IPS-20b (cell line): ENCODE measurements around the gene EDEM1.
"Not testable (repeated sequence)": the region's sequence is repeated elsewhere in the genome, so short reads cannot be mapped to it uniquely, and the experiment has no call there.

ENCODE experiments used
- H3K27ac ChIP-seq: one replicate; pipeline ENCODE4 v1.5.1; 2013; ENCODE audit warnings: low read length
- H3K27me3 ChIP-seq: 2 replicates; pipeline ENCODE4 v1.6.1; 2013; ENCODE audit warnings: mild to moderate bottlenecking, low read length, inconsistent platforms; ENCODE audit not compliant: insufficient read depth
- H3K36me3 ChIP-seq: 2 replicates; pipeline ENCODE4 v1.6.1; 2013; ENCODE audit warnings: low read depth, mild to moderate bottlenecking, inconsistent platforms, low read length, moderate library complexity; ENCODE audit not compliant: insufficient read depth
- H3K4me1 ChIP-seq: 2 replicates; pipeline ENCODE4 v1.6.1; 2013; ENCODE audit warnings: mild to moderate bottlenecking, control low read depth, inconsistent platforms, low read length, moderate library complexity; ENCODE audit not compliant: insufficient read depth
- H3K4me3 ChIP-seq: 2 replicates; pipeline ENCODE4 v1.5.1; 2013; ENCODE audit warnings: mild to moderate bottlenecking, low read length, inconsistent platforms
- H3K9ac ChIP-seq: 2 replicates; pipeline ENCODE4 v1.6.1; 2013; ENCODE audit warnings: low read depth, mild to moderate bottlenecking, inconsistent platforms, low read length, moderate library complexity
- H3K9me3 ChIP-seq: 2 replicates; pipeline ENCODE4 v1.6.1; 2013; ENCODE audit warnings: mild to moderate bottlenecking, low read depth, low read length, inconsistent platforms; ENCODE audit not compliant: insufficient read depth

Gene EDEM1

GRCh38 chr3:5181469-5182141 lies 5.9 kb upstream of the EDEM1 start:
- Histone ChIP-seq H3K36me3 (peaks cover 39% of the 10 kb centered on the region), H3K27me3 (peaks cover 6% of the 10 kb centered on the region; the same call in 1 of the 2 replicates)

GRCh38 chr3:5183714-5184113 lies 3.8 kb upstream of the EDEM1 start:
- peaks cover 13% of the 10 kb centered on the region for H3K27me3 ChIP-seq
- H3K4me3 ChIP-seq, H3K9ac ChIP-seq, H3K4me1 ChIP-seq, H3K27ac ChIP-seq, H3K9me3 ChIP-seq: not testable (repeated sequence)
- H3K36me3 ChIP-seq, result peaks cover 23% of the 10 kb centered on the region; the same call in 1 of the 2 replicates

More at GRCh38 chr3:5181469-5182141, 5.9 kb upstream of the EDEM1 start:
- Histone ChIP-seq H3K9me3 (no peaks in the 10 kb centered on the region), H3K27ac (no peak overlapping the region), H3K9ac (no peak overlapping the region), H3K4me3 (no peak overlapping the region), H3K4me1 (no peaks in the 10 kb centered on the region)

- Histone ChIP-seq H3K27me3 (peaks cover 18% of the 10 kb centered on the region), H3K36me3 (peaks cover 17% of the 10 kb centered on the region; the same call in 1 of the 2 replicates), H3K27ac (no peak overlapping the region), H3K4me1 (no peaks in the 10 kb centered on the region; the same call in 1 of the 2 replicates), H3K4me3 (no peak overlapping the region), H3K9ac (no peak overlapping the region), H3K9me3 (no peaks in the 10 kb centered on the region)
Observed at GRCh38 chr3:5184499-5184898, 3.0 kb upstream of the EDEM1 start.

GRCh38 chr3:5185093-5185673 lies 2.3 kb upstream of the EDEM1 start:
- peaks cover 12% of the 10 kb centered on the region; the same call in 1 of the 2 replicates for H3K36me3 ChIP-seq
- peaks cover 18% of the 10 kb centered on the region for H3K27me3 ChIP-seq
- H3K4me1 ChIP-seq, result peaks cover 3% of the 10 kb centered on the region; the same call in 1 of the 2 replicates
- H3K4me3 ChIP-seq, result no peak overlapping the region
- no peaks in the 10 kb centered on the region for H3K9me3 ChIP-seq
- no peak overlapping the region for H3K9ac ChIP-seq
- no peak overlapping the region for H3K27ac ChIP-seq

- Histone ChIP-seq H3K27ac (no peak overlapping the region), H3K36me3 (peaks cover 6% of the 10 kb centered on the region; the same call in 1 of the 2 replicates), H3K9me3 (no peaks in the 10 kb centered on the region), H3K9ac (no peak overlapping the region), H3K27me3 (peaks cover 18% of the 10 kb centered on the region), H3K4me3 (peak overlapping the region; percentile 78), H3K4me1 (peaks cover 6% of the 10 kb centered on the region; the same call in 1 of the 2 replicates)
Observed at GRCh38 chr3:5186089-5186857, 1.2 kb upstream of the EDEM1 start.

- Histone ChIP-seq H3K27ac (no peak overlapping the region), H3K36me3 (peaks cover 1% of the 10 kb centered on the region; the same call in 1 of the 2 replicates), H3K9ac (peak overlapping the region; percentile 75; the same call in 1 of the 2 replicates), H3K27me3 (peaks cover 18% of the 10 kb centered on the region), H3K9me3 (no peaks in the 10 kb centered on the region), H3K4me3 (peak overlapping the region; percentile 78), H3K4me1 (peaks cover 6% of the 10 kb centered on the region; the same call in 1 of the 2 replicates)
Observed at GRCh38 chr3:5186858-5187155, 700 bp upstream of the EDEM1 start.

GRCh38 chr3:5187920-5188418 lies 462 bp downstream of the EDEM1 start:
- H3K9ac ChIP-seq, result peak overlapping the region; percentile 80
- H3K36me3 ChIP-seq, result no peaks in the 10 kb centered on the region
- H3K4me3 ChIP-seq, result peak overlapping the region; percentile 78
- no peaks in the 10 kb centered on the region for H3K9me3 ChIP-seq
- peaks cover 18% of the 10 kb centered on the region for H3K27me3 ChIP-seq
- no peak overlapping the region for H3K27ac ChIP-seq
- peaks cover 6% of the 10 kb centered on the region; the same call in 1 of the 2 replicates for H3K4me1 ChIP-seq

GRCh38 chr3:5188419-5189221 lies 1.1 kb downstream of the EDEM1 start:
- peak overlapping the region; percentile 78 for H3K4me3 ChIP-seq
- no peaks in the 10 kb centered on the region for H3K9me3 ChIP-seq
- H3K9ac ChIP-seq, result peak overlapping the region; percentile 80
- H3K27ac ChIP-seq, result no peak overlapping the region
- no peaks in the 10 kb centered on the region for H3K36me3 ChIP-seq
- H3K27me3 ChIP-seq, result peaks cover 18% of the 10 kb centered on the region
- H3K4me1 ChIP-seq, result peaks cover 6% of the 10 kb centered on the region; the same call in 1 of the 2 replicates

- Histone ChIP-seq H3K36me3 (no peaks in the 10 kb centered on the region), H3K4me1 (peaks cover 13% of the 10 kb centered on the region), H3K9me3 (no peaks in the 10 kb centered on the region), H3K9ac (peak overlapping the region; percentile 25; the same call in 1 of the 2 replicates), H3K4me3 (peak overlapping the region; percentile 29), H3K27me3 (peaks cover 18% of the 10 kb centered on the region), H3K27ac (no peak overlapping the region)
Observed at GRCh38 chr3:5190147-5190791, 2.8 kb downstream of the EDEM1 start.

- no peaks in the 10 kb centered on the region for H3K9me3 ChIP-seq
- peaks cover 16% of the 10 kb centered on the region for H3K4me1 ChIP-seq
- H3K27me3 ChIP-seq, result peaks cover 12% of the 10 kb centered on the region
- no peaks in the 10 kb centered on the region for H3K36me3 ChIP-seq
- H3K9ac ChIP-seq, result no peak overlapping the region
- no peak overlapping the region for H3K27ac ChIP-seq
- H3K4me3 ChIP-seq, result no peak overlapping the region
Observed at GRCh38 chr3:5191555-5192304, 4.2 kb downstream of the EDEM1 start.
